Measurements from ENCODE around the gene ATP5F1E. TPM values are rescaled to one million over a fixed set of nuclear protein-coding genes. Genes with fewer than 3 reads are reported as not detected.

ATP5F1E gene
- total RNA-seq, 2 experiments from 2014 or later, result 67.4 to 68.8 TPM

GRCh38 chr20:58980711-58981627, 51.2 kb downstream of the ATP5F1E start, which contains the start of gene NELFCD:
TSS of gene NELFCD (plus strand) at chr20:58981256. CDS start at chr20:58981310, 54 bp downstream.
- peak; percentile 89 for ATAC-seq
- POLR2A ChIA-PET, result interaction anchor here (0.6 to 2.3 kb wide), 11 partner anchors 8 to 179 kb away, joined by 3 to 12 read pairs (median 4); partner anchors contain the start of gene ATP5F1E
- CTCF ChIA-PET, result interaction anchor here (1.2 to 1.9 kb wide), 3 partner anchors 21 to 228 kb away, joined by 3 to 5 read pairs (median 4); partner anchors contain the start of gene ATP5F1E
- Mint-ChIP-seq H3K4me3 (peak within 1 kb of the TSS; percentile 94), H3K36me3 (ENCODE audit: low read depth) (peaks cover 24% of the 10 kb centered on the region), H3K27me3 (no peaks in the 10 kb centered on the region), H3K4me1 (ENCODE audit: low read depth) (peaks cover 29% of the 10 kb centered on the region), H3K27ac (peak within 1 kb of the TSS; percentile 93), H3K9me3 (no peaks in the 10 kb centered on the region)
- intact Hi-C loops (cut with micrococcal nuclease), result loop anchor here (5.0 kb wide), 1 partner anchor 89 kb away; no protein-coding TSS in a partner anchor
- DNase-seq, result peak; percentile 87
- TF ChIP-seq CTCF (IDR thresholded peaks at IDR 0.05), result no peak

- Mint-ChIP-seq H3K36me3 (ENCODE audit: low read depth) (peaks cover 10% of the 10 kb centered on the region), H3K27me3 (no peaks in the 10 kb centered on the region), H3K4me1 (ENCODE audit: low read depth) (peaks cover 11% of the 10 kb centered on the region), H3K4me3 (no peak overlapping the region), H3K9me3 (peaks cover 6% of the 10 kb centered on the region), H3K27ac (no peak overlapping the region)
- ChIA-PET POLR2A (interaction anchor here (1.0 to 1.3 kb wide), 2 partner anchors 18 to 95 kb away, joined by 3 read pairs; no protein-coding TSS in a partner anchor), CTCF (interaction anchor here (0.6 kb wide), 1 partner anchor 267 kb away, joined by 3 read pairs; no protein-coding TSS in a partner anchor)
- ATAC-seq (no peak), DNase-seq (no peak)
- intact Hi-C loops (cut with micrococcal nuclease), result no loop called here
- TF ChIP-seq CTCF (IDR thresholded peaks at IDR 0.05), result no peak
Observed at GRCh38 chr20:58978351-58979190, 53.6 kb downstream of the ATP5F1E start.

GRCh38 chr20:58976061-58976730, 55.9 kb downstream of the ATP5F1E start:
- POLR2A ChIA-PET, result interaction anchor here (0.6 to 0.7 kb wide), 4 partner anchors 54 to 1577 kb away, joined by 3 read pairs; no protein-coding TSS in a partner anchor
- ATAC-seq, result peak; percentile 4
- peaks cover 6% of the 10 kb centered on the region for H3K9me3 Mint-ChIP-seq
- intact Hi-C loops (cut with micrococcal nuclease), result no loop called here
- H3K27ac Mint-ChIP-seq, result no peak overlapping the region
- no peak for TF ChIP-seq CTCF (IDR thresholded peaks at IDR 0.05)
- DNase-seq, result no peak
- no peak overlapping the region for H3K4me3 Mint-ChIP-seq
- H3K4me1 Mint-ChIP-seq (ENCODE audit: low read depth), result peaks cover 2% of the 10 kb centered on the region
- no peaks in the 10 kb centered on the region for H3K27me3 Mint-ChIP-seq
- H3K36me3 Mint-ChIP-seq (ENCODE audit: low read depth), result no peaks in the 10 kb centered on the region
- CTCF ChIA-PET, result interaction anchor here (1.0 kb wide), 1 partner anchor 21 kb away, joined by 3 read pairs; no protein-coding TSS in a partner anchor

Other genes with a start within 250 kb of the ATP5F1E start
- gene GNAS-AS1, start 181.4 kb downstream of the ATP5F1E start, total RNA-seq, result 1 to 10 TPM; 1.7 to 2.0 TPM
- 100 to 1,000 TPM; 703 to 723 TPM for gene GNAS, start 179.6 kb downstream of the ATP5F1E start, total RNA-seq
- 100 to 1,000 TPM; 106 to 120 TPM for gene NELFCD, start 51.1 kb downstream of the ATP5F1E start, total RNA-seq
- 10 to 100 TPM; 17.9 to 18.4 TPM for gene CTSZ, start 25.1 kb downstream of the ATP5F1E start, total RNA-seq
- gene TUBB1, start 12.9 kb downstream of the ATP5F1E start, total RNA-seq, result not detected
- 100 to 1,000 TPM; 140 to 145 TPM for gene PRELID3B, start 10.5 kb upstream of the ATP5F1E start, total RNA-seq
- 10 to 100 TPM; 10.9 to 11.9 TPM for gene ZNF831, start 131.5 kb upstream of the ATP5F1E start, total RNA-seq